HG02763 (cell line): ENCODE data around the gene BIN2.
"Not testable (repeated sequence)": the region's sequence is repeated elsewhere in the genome, so short reads cannot be mapped to it uniquely, and the experiment has no call there.

ENCODE experiments used
- ATAC-seq: cut with Tn5 transposase; IDR thresholded peaks from one replicate; pipeline ENCODE4 v1.9.1; 2021; ENCODE audit warnings: mild to moderate bottlenecking, moderate library complexity; ENCODE audit not compliant: unreplicated experiment

Gene BIN2

GRCh38 chr12:51346581-51346980 is 22.6 kb upstream of the BIN2 start, which contains the start of gene CELA1:
Gene CELA1 (minus strand): TSS chr12:51346679. CDS start chr12:51346638, 41 bp downstream.
- no peak for ATAC-seq

- ATAC-seq = no peak
These were observed 21.7 kb upstream of the BIN2 start for GRCh38 chr12:51345681-51346080.

- no peak for ATAC-seq
These were observed 19.2 kb upstream of the BIN2 start for GRCh38 chr12:51343201-51343600.

GRCh38 chr12:51342416-51342815 is 18.4 kb upstream of the BIN2 start:
- ATAC-seq = no peak

GRCh38 chr12:51341251-51342007 is 17.5 kb upstream of the BIN2 start:
- no peak for ATAC-seq

- no peak for ATAC-seq
These were observed 15.8 kb upstream of the BIN2 start for GRCh38 chr12:51339750-51340149.

- ATAC-seq = not testable (repeated sequence)
These were observed 13.4 kb upstream of the BIN2 start for GRCh38 chr12:51337336-51337735.

GRCh38 chr12:51335931-51336330 is 12.0 kb upstream of the BIN2 start:
- no peak for ATAC-seq

- no peak for ATAC-seq
These were observed 10.8 kb upstream of the BIN2 start for GRCh38 chr12:51334764-51335163.

- no peak for ATAC-seq
These were observed 9.6 kb upstream of the BIN2 start for GRCh38 chr12:51333536-51333935.

GRCh38 chr12:51330186-51330585 is 6.2 kb upstream of the BIN2 start:
- no peak for ATAC-seq

GRCh38 chr12:51329742-51330141 is 5.8 kb upstream of the BIN2 start:
- ATAC-seq = no peak

GRCh38 chr12:51328587-51328986 is 4.6 kb upstream of the BIN2 start:
- no peak for ATAC-seq

GRCh38 chr12:51326698-51327439 is 2.9 kb upstream of the BIN2 start:
- no peak for ATAC-seq

- no peak for ATAC-seq
These were observed 979 bp upstream of the BIN2 start for GRCh38 chr12:51324953-51325352.

- no peak for ATAC-seq
These were observed 535 bp downstream of the BIN2 start for GRCh38 chr12:51323317-51323960.

GRCh38 chr12:51322452-51322851 is 1.5 kb downstream of the BIN2 start:
- no peak for ATAC-seq

GRCh38 chr12:51321882-51322281 is 2.1 kb downstream of the BIN2 start:
- ATAC-seq = no peak

- ATAC-seq = no peak
These were observed 3.2 kb downstream of the BIN2 start for GRCh38 chr12:51320695-51321320.

GRCh38 chr12:51320311-51320694 is 3.7 kb downstream of the BIN2 start:
- ATAC-seq = no peak

- no peak for ATAC-seq
These were observed 5.0 kb downstream of the BIN2 start for GRCh38 chr12:51318846-51319599.
